K562 (cell line): Measurements from ENCODE around the gene RIMS3. TPM values are rescaled to one million over a fixed set of nuclear protein-coding genes. Genes with fewer than 3 reads are reported as not detected.

ENCODE experiments used
- ATF2 ChIP-seq: sonication (generic); formaldehyde crosslinking; IDR thresholded peaks from 2 replicates; pipeline ENCODE4 v1.8.1; 2022; ENCODE audit warnings: missing genetic modification reagents
- E2F1 ChIP-seq: sonication (generic); formaldehyde crosslinking; IDR thresholded peaks from 2 replicates; pipeline ENCODE4 v1.8.1; 2023; ENCODE audit warnings: mild to moderate bottlenecking, missing genetic modification reagents, moderate library complexity
- EHMT2 ChIP-seq: fragments of 450-650 bp; IDR thresholded peaks from 2 replicates; pipeline ENCODE4 v1.6.1; 2018; ENCODE audit warnings: antibody characterized with exemption
- EP300 ChIP-seq: IDR thresholded peaks from 2 replicates; pipeline ENCODE4 v1.6.1; 2012; ENCODE audit warnings: low read length, improper control_type of control experiment
- HBP1 ChIP-seq: fragments of 450-650 bp; formaldehyde crosslinking; IDR thresholded peaks from 2 replicates; pipeline ENCODE4 v1.4.0; 2022; ENCODE audit warnings: missing genetic modification characterization
- IFI16 ChIP-seq: fragments of 250-450 bp; sonication (Bioruptor Pico); IDR thresholded peaks from 2 replicates; pipeline ENCODE4 v2.1.2; 2022; ENCODE audit warnings: mild to moderate bottlenecking, inconsistent platforms
- NFE2 ChIP-seq: IDR thresholded peaks from 2 replicates; pipeline ENCODE4 v1.6.1; 2014; ENCODE audit warnings: antibody characterized with exemption, low read depth
- NR4A1 ChIP-seq, 2 experiments: fragments of 250-450 bp in 1 of 2; fragments of 450-650 bp in 1 of 2; sonication (Bioruptor Pico) in 1 of 2; IDR thresholded peaks; 2 replicates each; pipeline versions ENCODE4 v1.4.0 to v1.6.1; 2016 to 2020; ENCODE audit warnings: mild to moderate bottlenecking in 2 of 2, missing compliant biosample characterization in 1 of 2, missing genetic modification characterization in 1 of 2, moderate library complexity in 1 of 2
- RFX7 ChIP-seq: fragments of 250-450 bp; sonication (Bioruptor Pico); IDR thresholded peaks from 2 replicates; pipeline ENCODE4 v1.5.1; 2021; ENCODE audit warnings: mild to moderate bottlenecking
- ZBED1 ChIP-seq: IDR thresholded peaks from 2 replicates; pipeline ENCODE4 v1.6.1; 2014
- ZBTB49 ChIP-seq: sonication (generic); formaldehyde crosslinking; IDR thresholded peaks from 2 replicates; pipeline ENCODE4 v1.8.0; 2022; ENCODE audit warnings: missing genetic modification reagents, mild to moderate bottlenecking, borderline replicate concordance
- ZMIZ1 ChIP-seq, 2 experiments: fragments of 150-350 bp in 1 of 2; IDR thresholded peaks; 2 replicates each; pipeline ENCODE4 v1.6.1; 2012 to 2016; ENCODE audit warnings: low read depth in 2 of 2, low read length in 2 of 2, mild to moderate bottlenecking in 1 of 2, moderate library complexity in 1 of 2
- ZNF512 ChIP-seq: IDR thresholded peaks from 2 replicates; pipeline ENCODE4 v1.6.1; 2016; ENCODE audit warnings: missing genetic modification characterization, missing compliant biosample characterization
- polyA plus RNA-seq, 8 experiments: library from polyadenylated mRNA; depleted of rRNA in 4 of 8; stranded (reverse) in 5 of 8; unstranded in 3 of 8; fragments of >200 nt; fragmentation: Nextera tagmentation in 2 of 8; fragmentation: Illumina TruSeq in 1 of 8; extraction: Ambion mirVana in 2 of 8; extraction: Trizol in 1 of 8; gene quantifications; 2 replicates each; pipeline versions ENCODE4 v1.2.1 to v1.2.3, GENCODE V29; 2011 to 2014; ENCODE audit warnings: inconsistent platforms in 1 of 8, missing spikeins in 1 of 8
- total RNA-seq, 7 experiments: library from RNA; depleted of rRNA in 6 of 7; stranded (reverse); fragments of >200 nt in 6 of 7; fragmentation: Illumina TruSeq in 2 of 7; extraction: Trizol in 2 of 7; gene quantifications; 2 replicates each; pipeline versions ENCODE4 v1.2.1 to v1.2.3, GENCODE V29; 2011 to 2021; ENCODE audit warnings: low replicate concordance in 1 of 7

RIMS3 gene
- total and polyA plus RNA-seq, 9 of the 15 experiments (the other 6 are each of a cell fraction or from before 2014, with no cell fraction given) = 0.06 to 1.2 (median 0.59) TPM

- peak in 1 of 2 experiments; percentile 72; a peak in 1 of 4 replicates for TF ChIP-seq ZMIZ1 (IDR thresholded peaks at IDR 0.05; ENCODE audit: low read depth in 2 of 2, low read length in 2 of 2)
- peak; percentile 60; the same call in 1 of the 2 replicates for TF ChIP-seq EP300
- TF ChIP-seq HBP1 (CRISPR knock-in tag) = no peak
- TF ChIP-seq EHMT2 = no peak
- no peak for TF ChIP-seq IFI16 (CRISPR knock-in tag)
- peak; percentile 25; the same call in 1 of the 2 replicates for TF ChIP-seq ZBTB49 (CRISPR knock-in tag)
- no peak; the same call in 1 of the 2 replicates for TF ChIP-seq E2F1 (CRISPR knock-in tag)
- TF ChIP-seq ATF2 (CRISPR knock-in tag) = no peak; the same call in 1 of the 2 replicates
- TF ChIP-seq NFE2 = no peak
- peak; percentile 84; the same call in 1 of the 2 replicates for TF ChIP-seq ZBED1
- TF ChIP-seq ZNF512 (tag) = no peak
- TF ChIP-seq RFX7 (CRISPR knock-in tag) = 0 out of 2 replicates have a peak, but pooled peaks have one; percentile 51
- TF ChIP-seq NR4A1 (CRISPR knock-in tag; IDR thresholded peaks at IDR 0.05) = peak; percentile 93; the same call in 1 of the 2 replicates
- peak; percentile 94 for TF ChIP-seq NR4A1 (tag; IDR thresholded peaks at IDR 0.05)
These were observed 26.3 kb upstream of the RIMS3 start, which contains the start of gene NFYC (continued) for GRCh38 chr1:40691538-40692428.
